H1 (cell line): ENCODE measurements around the gene S100A6. TPM values are rescaled to one million over a fixed set of nuclear protein-coding genes. Genes with fewer than 3 reads are reported as not detected.
A peak's percentile ranks its signal among the peaks of the same experiment; 100 is the strongest.

Experiments
- CTCF ChIA-PET: fragments of 300-600 bp; sonication (Branson Sonifier 250); formaldehyde crosslinking; loops from one replicate; lab custom pipeline; 2021; ENCODE audit not compliant: partially characterized antibody; lab: Charles Lee
- POLR2A ChIA-PET: fragments of 300-600 bp; sonication (Branson Sonifier 250); formaldehyde crosslinking; loops from one replicate; lab custom pipeline; 2021; ENCODE audit warnings: inconsistent platforms; ENCODE audit not compliant: partially characterized antibody; lab: Charles Lee
- DNase-seq, 2 experiments: peaks; one replicate each; pipeline versions ENCODE4 v3.0.0 to v3.0.0-alpha.2; 2010 to 2022; ENCODE audit warnings: low spot score in 2 of 2, low read depth in 1 of 2, mixed read lengths in 1 of 2
- FAIRE-seq: peaks from 2 replicates; lab custom pipeline; 2011; peaks lifted over from hg19 to GRCh38; lab: Jason Lieb, UNC
- H2AFZ ChIP-seq: 2 replicates; pipeline ENCODE4 v1.8.1; 2012; ENCODE audit warnings: low read length, inconsistent platforms
- H2AK5ac ChIP-seq: 2 replicates; pipeline ENCODE4 v1.6.1; 2013; ENCODE audit warnings: low read depth, low read length
- H2BK120ac ChIP-seq: replicated peaks from 2 replicates; pipeline ENCODE3; 2013; ENCODE audit warnings: low read depth, low read length, inconsistent platforms
- H2BK12ac ChIP-seq: 2 replicates; pipeline ENCODE4 v1.6.1; 2013; ENCODE audit warnings: low read depth, low read length
- H2BK15ac ChIP-seq: 2 replicates; pipeline ENCODE4 v1.6.1; 2013; ENCODE audit warnings: low read length
- H2BK20ac ChIP-seq: 2 replicates; pipeline ENCODE4 v1.6.1; 2013; ENCODE audit warnings: low read length
- H2BK5ac ChIP-seq: 2 replicates; pipeline ENCODE4 v1.6.1; 2013; ENCODE audit warnings: low read depth, low read length
- H3K14ac ChIP-seq: 2 replicates; pipeline ENCODE4 v1.6.1; 2013; ENCODE audit warnings: inconsistent platforms; ENCODE audit not compliant: insufficient read length
- H3K18ac ChIP-seq: 2 replicates; pipeline ENCODE4 v1.6.1; 2013; ENCODE audit warnings: low read length; ENCODE audit errors: extremely low read depth
- H3K23ac ChIP-seq: 2 replicates; pipeline ENCODE4 v1.6.1; 2013; ENCODE audit warnings: inconsistent platforms; ENCODE audit not compliant: insufficient read length
- H3K23me2 ChIP-seq: 2 replicates; pipeline ENCODE4 v1.6.1; 2013; ENCODE audit warnings: low read depth, low read length
- H3K27ac ChIP-seq: 2 replicates; pipeline ENCODE4 v1.6.1; 2011; ENCODE audit warnings: low read depth, low read length, inconsistent platforms
- H3K27me3 ChIP-seq, 4 experiments: replicated peaks in 1 of 4; 1 replicate in 1 of 4; 2 replicates in 3 of 4; pipeline versions ENCODE4 v1.6.1 to v1.8.1; 2011 to 2013; ENCODE audit warnings: low read length in 3 of 4, mild to moderate bottlenecking in 3 of 4, inconsistent platforms in 2 of 4, mixed read lengths in 2 of 4, moderate library complexity in 1 of 4; ENCODE audit not compliant: control insufficient read depth in 3 of 4, insufficient read depth in 3 of 4; ENCODE audit errors: extremely low read depth in 1 of 4
- H3K36me3 ChIP-seq, 4 experiments: 2 replicates each; pipeline versions ENCODE4 v1.6.1 to v1.8.1; 2011 to 2013; ENCODE audit warnings: mild to moderate bottlenecking in 4 of 4, low read length in 3 of 4, moderate library complexity in 2 of 4, control low read depth in 1 of 4, inconsistent platforms in 1 of 4; ENCODE audit not compliant: insufficient read depth in 4 of 4, control insufficient read depth in 2 of 4
- H3K4ac ChIP-seq: replicated peaks from 2 replicates; pipeline ENCODE3; 2013; ENCODE audit warnings: low read length, low read depth, mixed read lengths, inconsistent platforms; ENCODE audit not compliant: insufficient read length
- H3K4me1 ChIP-seq, 4 experiments: replicated peaks in 1 of 4; 1 replicate in 1 of 4; 2 replicates in 3 of 4; pipeline versions ENCODE4 v1.6.1 to v1.8.1; 2011 to 2013; ENCODE audit warnings: low read length in 3 of 4, inconsistent platforms in 2 of 4, mixed read lengths in 1 of 4; ENCODE audit not compliant: insufficient read depth in 4 of 4, control insufficient read depth in 3 of 4
- H3K4me2 ChIP-seq, 2 experiments: 2 replicates each; pipeline versions ENCODE4 v1.6.1 to v1.8.1; 2011 to 2013; ENCODE audit warnings: low read depth in 2 of 2, low read length in 2 of 2, control low read depth in 1 of 2, inconsistent platforms in 1 of 2, mild to moderate bottlenecking in 1 of 2; ENCODE audit not compliant: insufficient read depth in 1 of 2
- H3K4me3 ChIP-seq, 4 experiments: fragments of 200-600, 300-600 bp in 1 of 4; sonication (generic), shearing (Covaris generic), sonication (Bioruptor Twin) in 1 of 4; 2 replicates each; pipeline versions ENCODE4 v1.5.1 to v1.8.1; 2011 to 2016; ENCODE audit warnings: low read length in 4 of 4, low read depth in 3 of 4, control low read depth in 2 of 4, inconsistent platforms in 2 of 4, mild to moderate bottlenecking in 2 of 4, mixed read lengths in 1 of 4, moderate library complexity in 1 of 4; ENCODE audit not compliant: insufficient read depth in 2 of 4; ENCODE audit errors: extremely low read depth in 1 of 4
- H3K56ac ChIP-seq: replicated peaks from 2 replicates; pipeline ENCODE3; 2013; ENCODE audit warnings: low read depth, mild to moderate bottlenecking, mixed read lengths, low read length, inconsistent platforms; ENCODE audit not compliant: insufficient read length
- H3K79me1 ChIP-seq: 2 replicates; pipeline ENCODE4 v1.6.1; 2013; ENCODE audit warnings: low read depth, low read length, control low read depth
- H3K79me2 ChIP-seq, 2 experiments: 2 replicates each; pipeline versions ENCODE4 v1.6.1 to v1.8.1; 2012 to 2013; ENCODE audit warnings: low read length in 2 of 2, mild to moderate bottlenecking in 2 of 2, inconsistent platforms in 1 of 2; ENCODE audit not compliant: insufficient read depth in 2 of 2, control insufficient read depth in 1 of 2
- H3K9ac ChIP-seq, 4 experiments: replicated peaks in 1 of 4; 1 replicate in 1 of 4; 2 replicates in 3 of 4; pipeline versions ENCODE4 v1.6.1 to v1.8.1; 2011 to 2013; ENCODE audit warnings: low read depth in 3 of 4, low read length in 3 of 4, control low read depth in 2 of 4, mild to moderate bottlenecking in 2 of 4, moderate library complexity in 2 of 4, inconsistent platforms in 1 of 4; ENCODE audit errors: extremely low read depth in 1 of 4
- H3K9me3 ChIP-seq, 2 experiments: 2 replicates each; pipeline versions ENCODE4 v1.6.1 to v1.8.1; 2012 to 2013; ENCODE audit warnings: mild to moderate bottlenecking in 2 of 2, moderate library complexity in 2 of 2, control low read depth in 1 of 2, inconsistent platforms in 1 of 2, low read depth in 1 of 2, low read length in 1 of 2, mixed read lengths in 1 of 2; ENCODE audit not compliant: insufficient read depth in 2 of 2
- H4K20me1 ChIP-seq, 2 experiments: replicated peaks in 1 of 2; 2 replicates each; pipeline versions ENCODE3 to v1.8.1; 2011 to 2013; ENCODE audit warnings: inconsistent platforms in 2 of 2, low read length in 2 of 2, mild to moderate bottlenecking in 1 of 2; ENCODE audit not compliant: insufficient read depth in 2 of 2, control insufficient read depth in 1 of 2
- H4K5ac ChIP-seq: 2 replicates; pipeline ENCODE4 v1.6.1; 2013; ENCODE audit warnings: low read length, low read depth, mixed read lengths, inconsistent platforms; ENCODE audit not compliant: insufficient read length
- H4K8ac ChIP-seq: 2 replicates; pipeline ENCODE4 v1.8.0; 2013; ENCODE audit warnings: mild to moderate bottlenecking, moderate library complexity, low read length, inconsistent platforms; ENCODE audit not compliant: insufficient read depth; ENCODE audit errors: extremely low read depth
- H4K91ac ChIP-seq: replicated peaks from 2 replicates; pipeline ENCODE3; 2013; ENCODE audit warnings: low read length, mixed read lengths, inconsistent platforms; ENCODE audit not compliant: insufficient read length
- CHD1 ChIP-seq: IDR thresholded peaks from 2 replicates; pipeline ENCODE4 v1.6.1; 2012; ENCODE audit warnings: low read depth, low read length, improper control_type of control experiment
- CHD2 ChIP-seq: IDR thresholded peaks from 2 replicates; pipeline ENCODE4 v1.6.1; 2012; ENCODE audit warnings: low read length, improper control_type of control experiment
- CREB1 ChIP-seq: IDR thresholded peaks from 2 replicates; pipeline ENCODE4 v1.6.1; 2012; ENCODE audit warnings: inconsistent platforms
- KDM4A ChIP-seq: IDR thresholded peaks from one replicate; pipeline ENCODE4 v1.7.1; 2012; ENCODE audit warnings: low read depth, mild to moderate bottlenecking, moderate library complexity, low read length, inconsistent platforms; ENCODE audit not compliant: severe bottlenecking
- MAX ChIP-seq: IDR thresholded peaks from 2 replicates; pipeline ENCODE4 v1.6.1; 2012; ENCODE audit warnings: inconsistent platforms
- NRF1 ChIP-seq: IDR thresholded peaks from 2 replicates; pipeline ENCODE4 v1.6.1; 2011; ENCODE audit warnings: mild to moderate bottlenecking, low read depth, low read length, improper control_type of control experiment
- RXRA ChIP-seq: IDR thresholded peaks from 2 replicates; pipeline ENCODE4 v1.6.1; 2011; ENCODE audit warnings: low read depth, mild to moderate bottlenecking, low read length, moderate library complexity; ENCODE audit not compliant: insufficient read depth
- SIRT6 ChIP-seq: IDR thresholded peaks from one replicate; pipeline ENCODE4 v1.7.1; 2012; ENCODE audit warnings: low read length, inconsistent platforms
- SP1 ChIP-seq: IDR thresholded peaks from 2 replicates; pipeline ENCODE4 v1.6.1; 2011; ENCODE audit warnings: low read depth, low read length
- USF2 ChIP-seq: IDR thresholded peaks from 2 replicates; pipeline ENCODE4 v1.6.1; 2011; ENCODE audit warnings: low read length, improper control_type of control experiment
- WGBS, 2 experiments: shearing (Covaris generic) in 1 of 2; methylation state at CpG; one replicate each; pipeline versions ENCODE4 v1.1.6 to v1.1.7; 2013 to 2015; ENCODE audit warnings: low lambda C conversion rate in 2 of 2, mixed read lengths in 2 of 2, inconsistent platforms in 1 of 2, low coverage in 1 of 2, missing lambda C conversion rate in 1 of 2; ENCODE audit not compliant: insufficient replicate concordance in 2 of 2, insufficient coverage in 1 of 2, insufficient read length in 1 of 2; ENCODE audit errors: extremely low coverage in 1 of 2, missing lambda C conversion rate in 1 of 2; 5-methylcytosine and 5-hydroxymethylcytosine counted together
- polyA plus RNA-seq, 7 experiments: library from polyadenylated mRNA; depleted of rRNA in 3 of 7; stranded (reverse) in 5 of 7; unstranded in 2 of 7; fragments of >200 nt in 5 of 7; fragments of 200-250 nt in 2 of 7; gene quantifications; 1 replicate in 5 of 7; 2 replicates in 1 of 7; 4 replicates in 1 of 7; pipeline versions ENCODE4 v1.2.1 to v1.2.3, GENCODE V29; 2011 to 2013; ENCODE audit warnings: missing spikeins in 2 of 7, mixed read lengths in 2 of 7
- total RNA-seq: library from RNA; stranded (reverse); fragmentation: NEBNext Ultra II Directional; extraction: Animal tissue kit (Norgen Biotek cat#: 25700); gene quantifications from 2 replicates; pipeline ENCODE4 v1.2.1, GENCODE V29; 2021

The S100A6 gene
- total and polyA plus RNA-seq, 2 of the 8 experiments (the other 6 are each of a cell fraction or from before 2014, with no cell fraction given) = 11.1 to 63.0 TPM

GRCh38 chr1:153526132-153526543, 9.7 kb downstream of the S100A6 start:
- DNase-seq = no peak
- Histone ChIP-seq H2AK5ac (no peak overlapping the region), H3K4ac (no peak overlapping the region), H3K14ac (no peak overlapping the region), H3K4me3 (no peak overlapping the region), H3K56ac (no peak overlapping the region), H4K91ac (no peak overlapping the region), H3K23ac (no peak overlapping the region), H2BK15ac (no peak overlapping the region), H3K18ac (no peak overlapping the region), H3K4me2 (no peak overlapping the region), H3K9me3 (peaks cover 0 to 2% of the 10 kb centered on the region in 2 experiments; a peak in 1 of 4 replicates), H2BK20ac (peak overlapping the region; percentile 4; the same call in 1 of the 2 replicates), H3K79me1 (no peaks in the 10 kb centered on the region), H4K5ac (no peak overlapping the region), H3K9ac (no peak overlapping the region), H4K8ac (no peak overlapping the region; the same call in 1 of the 2 replicates), H3K27me3 (no peaks in the 10 kb centered on the region), H3K27ac (no peak overlapping the region), H2BK12ac (no peak overlapping the region), H2AFZ (no peak overlapping the region), H3K36me3 (no peaks in the 10 kb centered on the region), H4K20me1 (no peaks in the 10 kb centered on the region), H3K79me2 (no peaks in the 10 kb centered on the region), H2BK5ac (no peak overlapping the region), H3K23me2 (no peaks in the 10 kb centered on the region), H2BK120ac (no peak overlapping the region), H3K4me1 (peaks cover 3 to 5% (median 5%) of the 10 kb centered on the region in 4 experiments; a peak in 3 of 7 replicates)
- ChIA-PET POLR2A (interaction anchor here (0.8 to 1.3 kb wide), 3 partner anchors 101 to 120 kb away, joined by 3 to 5 read pairs (median 4); partner anchors contain the start of gene S100A13), CTCF (interaction anchor here (0.8 to 4.1 kb wide), 15 partner anchors 8 to 214 kb away, joined by 3 to 19 read pairs (median 4); partner anchors contain the start of genes PGLYRP3, S100A1, S100A13 and S100A6)
- FAIRE-seq = no peak
- TF ChIP-seq KDM4A (no peak), RXRA (no peak), CHD2 (no peak), USF2 (no peak), SP1 (no peak), SIRT6 (no peak), CREB1 (no peak), CHD1 (no peak), MAX (no peak), NRF1 (no peak)
- 87% methylated on average over 8 of the region's 8 CpGs; no CpG with 5 or more reads in 1 of the 2 experiments for WGBS, 2 experiments
